Measurements from ENCODE around the gene AQP5.

- no peak for TF ChIP-seq CTCF (IDR thresholded peaks at IDR 0.05; ENCODE audit: extremely low read depth in 1 of 2, insufficient read depth in 1 of 2, low read depth in 1 of 2, low read length in 2 of 2)
- TF ChIP-seq EZH2 (IDR thresholded peaks at IDR 0.05; ENCODE audit: borderline replicate concordance, low read depth, low read length, severe bottlenecking): no peak
Observed at GRCh38 chr12:50006280-50006679, 44.6 kb downstream of the AQP5 start.

All from endothelial cell of umbilical vein (primary cell).